BLaER1 (cell line): ENCODE data around the gene TYW1.
"Not testable (repeated sequence)": the region's sequence is repeated elsewhere in the genome, so short reads cannot be mapped to it uniquely, and the experiment has no call there.

Source experiments
- H3K27ac ChIP-seq: shearing (Covaris generic); formaldehyde crosslinking; 2 replicates; pipeline ENCODE4 v1.8.1; 2022
- H3K27me3 ChIP-seq: shearing (Covaris generic); formaldehyde crosslinking; 2 replicates; pipeline ENCODE4 v1.8.1; 2022
- H3K36me3 ChIP-seq: shearing (Covaris generic); formaldehyde crosslinking; 2 replicates; pipeline ENCODE4 v1.8.1; 2022
- H3K4me1 ChIP-seq: shearing (Covaris generic); formaldehyde crosslinking; 2 replicates; pipeline ENCODE4 v1.8.1; 2022
- H3K4me2 ChIP-seq: shearing (Covaris generic); formaldehyde crosslinking; 2 replicates; pipeline ENCODE4 v1.8.1; 2022
- H3K4me3 ChIP-seq: shearing (Covaris generic); formaldehyde crosslinking; 2 replicates; pipeline ENCODE4 v1.8.1; 2022
- H3K9ac ChIP-seq: shearing (Covaris generic); formaldehyde crosslinking; 2 replicates; pipeline ENCODE4 v1.8.1; 2022
- H3K9me3 ChIP-seq: shearing (Covaris generic); formaldehyde crosslinking; 2 replicates; pipeline ENCODE4 v1.8.1; 2022
- H4K20me1 ChIP-seq: shearing (Covaris generic); formaldehyde crosslinking; 2 replicates; pipeline ENCODE4 v1.8.1; 2022
- Cebpa-rat ChIP-seq: shearing (Covaris generic); IDR thresholded peaks from 2 replicates; pipeline ENCODE4 v1.8.1; 2022

TYW1 gene

DNA sequence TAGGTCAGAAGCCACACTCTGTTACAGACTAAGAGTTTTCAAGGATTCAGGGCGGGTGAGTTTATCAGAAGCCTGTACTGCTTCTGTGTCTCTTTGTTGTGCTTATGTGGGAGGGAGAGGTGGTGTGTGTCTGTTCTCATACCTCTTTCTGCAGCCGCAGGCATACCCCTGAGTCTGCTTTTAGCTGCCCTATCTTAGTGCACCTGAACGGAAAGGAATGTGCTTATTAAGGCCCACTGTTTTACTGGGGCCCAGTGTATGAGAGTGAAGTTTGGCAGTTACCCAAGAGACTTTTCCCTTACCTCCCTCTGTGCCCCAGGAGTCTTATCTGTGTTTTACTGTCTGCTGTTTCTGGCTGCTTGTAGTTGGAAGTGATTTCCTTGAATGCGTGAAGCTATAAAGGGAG is 104.3 kb downstream of the TYW1 start:
- H3K4me2 ChIP-seq = no peak overlapping the region
- no peak overlapping the region for H3K9ac ChIP-seq
- no peak for TF ChIP-seq Cebpa-rat
- no peak overlapping the region for H3K27ac ChIP-seq
- peaks cover 10% of the 10 kb centered on the region for H3K4me1 ChIP-seq
- no peak overlapping the region for H3K4me3 ChIP-seq
- H3K9me3 ChIP-seq = 0 out of 2 replicates have a peak, but pooled peaks cover 3% of the 10 kb centered on the region
- H3K36me3 ChIP-seq = peaks cover 30% of the 10 kb centered on the region
- H3K27me3 ChIP-seq = no peaks in the 10 kb centered on the region
- H4K20me1 ChIP-seq = no peaks in the 10 kb centered on the region

- not testable (repeated sequence) for H3K9ac ChIP-seq, H3K4me2 ChIP-seq, H4K20me1 ChIP-seq, H3K4me3 ChIP-seq, H3K9me3 ChIP-seq, H3K27ac ChIP-seq, H3K27me3 ChIP-seq, H3K4me1 ChIP-seq
- H3K36me3 ChIP-seq = peaks cover 26% of the 10 kb centered on the region
Measured at GRCh38 chr7:67104937-67105336, 108.3 kb downstream of the TYW1 start.

GRCh38 chr7:67105377-67105776 is 108.7 kb downstream of the TYW1 start:
- peaks cover 10% of the 10 kb centered on the region for H3K4me1 ChIP-seq
- H3K27ac ChIP-seq = no peak overlapping the region
- no peak for TF ChIP-seq Cebpa-rat
- H3K27me3 ChIP-seq = no peaks in the 10 kb centered on the region
- H3K9ac ChIP-seq = no peak overlapping the region
- 0 out of 2 replicates have a peak, but pooled peaks cover 3% of the 10 kb centered on the region for H3K9me3 ChIP-seq
- H3K4me3 ChIP-seq = no peak overlapping the region
- H3K4me2 ChIP-seq = peak overlapping the region; percentile 36; the same call in 1 of the 2 replicates
- peaks cover 26% of the 10 kb centered on the region for H3K36me3 ChIP-seq
- H4K20me1 ChIP-seq = no peaks in the 10 kb centered on the region

- H3K4me3 ChIP-seq, H3K27ac ChIP-seq, H3K4me1 ChIP-seq, H3K9ac ChIP-seq, H3K27me3 ChIP-seq, H3K9me3 ChIP-seq, H3K4me2 ChIP-seq, H4K20me1 ChIP-seq: not testable (repeated sequence)
- peaks cover 25% of the 10 kb centered on the region for H3K36me3 ChIP-seq
Measured at GRCh38 chr7:67106255-67106654, 109.6 kb downstream of the TYW1 start.

GRCh38 chr7:67111342-67111741 is 114.7 kb downstream of the TYW1 start:
- H3K4me1 ChIP-seq, H3K4me2 ChIP-seq, H3K4me3 ChIP-seq: not testable (repeated sequence)

GRCh38 chr7:67114483-67115246 is 118.0 kb downstream of the TYW1 start:
- peaks cover 25% of the 10 kb centered on the region for H3K36me3 ChIP-seq

More at GRCh38 chr7:67111342-67111741, 114.7 kb downstream of the TYW1 start:
- H3K27me3 ChIP-seq, H3K9ac ChIP-seq, H3K27ac ChIP-seq, H3K9me3 ChIP-seq, H4K20me1 ChIP-seq: not testable (repeated sequence)
- H3K36me3 ChIP-seq = peaks cover 18% of the 10 kb centered on the region; the same call in 1 of the 2 replicates

DNA sequence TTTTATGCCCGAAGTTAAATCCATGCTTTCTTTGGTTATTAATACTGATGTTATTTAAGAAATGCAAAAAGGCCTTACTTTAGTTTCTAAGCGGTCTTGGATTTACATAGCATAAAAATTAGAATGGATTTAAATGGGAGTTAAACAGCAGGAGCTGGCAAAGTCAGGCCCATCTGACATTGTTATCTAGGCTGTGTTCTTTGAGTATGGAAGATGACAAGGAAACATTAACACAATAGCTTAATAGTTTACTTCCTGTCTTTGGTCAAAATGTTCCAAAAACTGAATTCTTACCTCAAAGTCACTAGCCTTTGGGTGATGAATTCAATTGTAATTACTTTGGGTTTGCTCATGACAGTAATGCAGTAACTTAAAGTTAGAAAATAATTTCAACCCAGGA is 123.9 kb downstream of the TYW1 start:
- H3K36me3 ChIP-seq = peaks cover 18% of the 10 kb centered on the region
- H3K9ac ChIP-seq, H3K9me3 ChIP-seq, H3K4me2 ChIP-seq, H3K27ac ChIP-seq, H4K20me1 ChIP-seq, H3K4me1 ChIP-seq, H3K27me3 ChIP-seq, H3K4me3 ChIP-seq: not testable (repeated sequence)

More at GRCh38 chr7:67114483-67115246, 118.0 kb downstream of the TYW1 start:
- not testable (repeated sequence) for H4K20me1 ChIP-seq, H3K27me3 ChIP-seq, H3K27ac ChIP-seq, H3K9me3 ChIP-seq, H3K4me1 ChIP-seq, H3K9ac ChIP-seq, H3K4me2 ChIP-seq, H3K4me3 ChIP-seq

DNA sequence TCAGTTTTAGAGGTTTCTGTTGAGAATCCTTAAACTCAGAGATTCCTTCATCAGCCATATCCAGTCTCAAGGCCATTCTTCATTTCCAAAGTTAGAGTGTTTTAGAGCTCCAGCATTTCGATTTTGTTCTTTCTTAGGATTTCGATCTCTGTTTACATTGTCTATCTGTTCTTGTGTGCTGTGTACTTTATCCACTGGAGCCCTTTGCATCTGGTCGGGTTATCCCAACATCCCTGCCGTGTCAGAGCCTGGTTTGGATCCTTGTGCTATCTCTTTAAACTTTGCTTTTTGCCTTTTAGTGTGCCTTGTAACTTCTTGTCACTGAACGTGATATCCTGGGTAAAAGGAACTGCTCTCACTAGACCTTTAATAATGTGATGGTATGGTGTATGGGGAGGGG is 131.6 kb downstream of the TYW1 start:
- peaks cover 29% of the 10 kb centered on the region for H3K4me1 ChIP-seq
- not testable (repeated sequence) for H3K27me3 ChIP-seq, H3K9ac ChIP-seq, H3K36me3 ChIP-seq, H3K4me3 ChIP-seq, H4K20me1 ChIP-seq, H3K27ac ChIP-seq, H3K9me3 ChIP-seq
- peak overlapping the region; percentile 65 for H3K4me2 ChIP-seq

- peaks cover 29% of the 10 kb centered on the region for H3K4me1 ChIP-seq
- not testable (repeated sequence) for H3K9ac ChIP-seq, H3K36me3 ChIP-seq, H4K20me1 ChIP-seq, H3K27me3 ChIP-seq, H3K4me2 ChIP-seq, H3K4me3 ChIP-seq, H3K27ac ChIP-seq, H3K9me3 ChIP-seq
Measured at GRCh38 chr7:67130766-67131165, 134.1 kb downstream of the TYW1 start.

- H4K20me1 ChIP-seq, H3K27me3 ChIP-seq, H3K4me3 ChIP-seq, H3K9ac ChIP-seq, H3K27ac ChIP-seq, H3K4me1 ChIP-seq, H3K4me2 ChIP-seq: not testable (repeated sequence)
- H3K36me3 ChIP-seq = peaks cover 15% of the 10 kb centered on the region
- H3K9me3 ChIP-seq = peaks cover 10% of the 10 kb centered on the region
Measured at GRCh38 chr7:67134912-67135311, 138.3 kb downstream of the TYW1 start.

GRCh38 chr7:67135617-67136486 is 139.2 kb downstream of the TYW1 start:
- not testable (repeated sequence) for H3K4me3 ChIP-seq, H3K4me1 ChIP-seq, H3K27me3 ChIP-seq, H4K20me1 ChIP-seq, H3K4me2 ChIP-seq, H3K9ac ChIP-seq, H3K27ac ChIP-seq
- Histone ChIP-seq H3K9me3 (peaks cover 13% of the 10 kb centered on the region), H3K36me3 (peaks cover 17% of the 10 kb centered on the region)

DNA sequence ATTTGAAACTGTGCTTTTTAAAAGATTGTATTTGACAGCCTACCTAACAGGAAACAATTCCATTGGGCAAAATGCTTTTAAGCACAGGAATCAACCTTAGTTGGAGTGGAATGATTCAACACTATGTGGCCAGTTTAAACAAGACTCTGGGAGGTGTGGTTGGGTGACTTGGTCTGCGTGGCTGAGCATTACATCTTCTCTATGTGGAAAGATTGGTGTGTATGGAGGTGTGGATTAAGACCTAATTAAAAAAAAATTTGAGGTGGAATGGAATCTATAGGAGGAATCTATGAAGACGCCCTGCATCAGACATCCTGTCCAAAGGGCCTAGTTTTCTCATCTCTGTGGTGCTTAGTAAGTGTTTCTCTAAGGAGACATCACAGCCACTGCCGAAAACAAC is 140.9 kb downstream of the TYW1 start:
- not testable (repeated sequence) for H3K4me1 ChIP-seq, H3K4me2 ChIP-seq, H3K4me3 ChIP-seq, H3K27me3 ChIP-seq, H4K20me1 ChIP-seq, H3K9ac ChIP-seq, H3K27ac ChIP-seq
- Histone ChIP-seq H3K9me3 (peaks cover 13% of the 10 kb centered on the region), H3K36me3 (peaks cover 17% of the 10 kb centered on the region)

- not testable (repeated sequence) for H3K4me3 ChIP-seq, H3K27me3 ChIP-seq, H3K9ac ChIP-seq, H3K4me1 ChIP-seq, H4K20me1 ChIP-seq, H3K27ac ChIP-seq, H3K4me2 ChIP-seq
- peaks cover 17% of the 10 kb centered on the region for H3K36me3 ChIP-seq
- H3K9me3 ChIP-seq = peaks cover 13% of the 10 kb centered on the region
Measured at GRCh38 chr7:67139876-67140275, 143.2 kb downstream of the TYW1 start.

DNA sequence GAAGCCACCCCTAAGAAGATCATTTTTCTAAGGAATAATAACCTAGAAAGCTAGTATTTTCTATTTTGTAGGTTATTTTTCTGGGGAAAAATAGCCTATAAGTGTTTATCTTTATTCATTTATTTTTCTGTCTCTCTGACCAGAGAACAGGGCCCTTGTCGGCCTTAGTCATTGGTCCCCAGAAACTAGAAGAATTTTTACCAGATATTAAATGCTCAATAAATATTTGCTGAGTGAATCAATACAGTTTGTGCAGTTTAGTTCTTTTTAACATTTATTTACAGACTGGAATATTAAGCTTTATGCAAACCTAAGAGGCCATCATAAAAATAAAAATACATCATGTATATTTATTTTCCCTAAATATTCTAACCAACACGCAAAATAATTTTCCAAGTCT is 144.4 kb downstream of the TYW1 start:
- H3K4me2 ChIP-seq, H3K27me3 ChIP-seq, H3K27ac ChIP-seq, H3K4me1 ChIP-seq, H4K20me1 ChIP-seq, H3K4me3 ChIP-seq, H3K9ac ChIP-seq: not testable (repeated sequence)
- H3K9me3 ChIP-seq = peaks cover 13% of the 10 kb centered on the region
- peaks cover 17% of the 10 kb centered on the region for H3K36me3 ChIP-seq
